ENCODE measurements around the gene C16orf89. TPM values are rescaled to one million over a fixed set of nuclear protein-coding genes. Genes with fewer than 3 reads are reported as not detected.
"Not testable (repeated sequence)": the region's sequence is repeated elsewhere in the genome, so short reads cannot be mapped to it uniquely, and the experiment has no call there.

Gene C16orf89
- total RNA-seq, 2 experiments from 2014 or later = not detected

DNA sequence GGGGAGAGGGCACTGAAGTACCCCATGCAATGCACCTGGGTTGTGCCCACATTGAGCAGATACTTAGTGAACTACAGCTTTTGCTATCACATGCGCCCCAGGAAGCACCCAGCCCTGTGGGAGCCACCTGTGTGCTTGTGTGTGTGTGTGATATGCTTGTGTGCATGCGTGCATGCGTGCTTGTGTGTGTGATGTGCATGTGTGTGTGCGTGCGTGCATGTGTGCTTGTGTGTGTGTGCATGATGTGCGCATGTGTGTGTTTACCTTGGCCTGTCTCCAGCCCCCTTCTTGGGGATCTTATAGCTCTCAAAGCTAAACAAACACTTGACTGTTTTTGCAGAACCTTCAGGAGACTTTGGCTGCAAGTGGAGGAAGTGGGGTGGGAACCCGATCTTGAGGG lies 841 bp downstream of the C16orf89 start:
- POLR2A ChIA-PET = no interaction called here

GRCh38 chr16:5062790-5063765 lies 2.7 kb downstream of the C16orf89 start:
- ChIA-PET POLR2A (interaction anchor here (0.5 kb wide), 1 partner anchor 13 kb away, joined by 3 read pairs; no protein-coding TSS in a partner anchor), CTCF (no interaction called here)

More for the DNA sequence above, 841 bp downstream of the C16orf89 start:
- CTCF ChIA-PET = no interaction called here

GRCh38 chr16:5062051-5062450 lies 3.7 kb downstream of the C16orf89 start:
- ChIA-PET CTCF (no interaction called here), POLR2A (no interaction called here)

DNA sequence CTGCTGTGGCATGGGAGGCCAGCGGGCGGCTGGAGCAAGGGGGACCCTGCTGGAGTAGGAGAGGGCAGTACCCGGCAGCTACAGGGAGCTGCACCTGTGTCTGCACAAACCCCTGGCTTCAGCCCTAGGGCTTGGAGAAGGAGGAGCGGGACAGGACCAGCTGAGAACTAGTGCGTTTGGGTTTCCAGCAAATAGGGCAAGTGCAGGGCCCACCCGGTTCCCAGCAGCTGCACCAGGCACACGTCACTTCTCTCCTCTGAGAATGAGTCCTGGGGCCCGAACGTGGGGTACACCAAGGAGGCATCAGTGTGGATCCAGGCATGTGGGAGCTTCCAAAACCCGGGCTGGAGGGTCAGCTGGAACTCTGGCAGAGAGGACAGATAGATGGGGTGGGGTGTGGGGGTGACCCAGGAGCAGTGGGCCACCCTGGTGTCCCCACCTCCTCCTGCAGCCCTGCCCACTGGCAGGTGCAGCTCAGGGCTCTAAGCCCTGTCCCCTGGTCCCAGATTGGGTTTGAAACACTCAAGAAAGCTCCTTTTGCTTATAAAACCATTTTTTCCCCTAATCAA lies 5.6 kb downstream of the C16orf89 start:
- POLR2A ChIA-PET = no interaction called here
- CTCF ChIA-PET = no interaction called here

- CTCF ChIA-PET = no interaction called here
- POLR2A ChIA-PET = no interaction called here
Observed at GRCh38 chr16:5059386-5060072, 6.2 kb downstream of the C16orf89 start.

- ChIA-PET POLR2A (no interaction called here), CTCF (no interaction called here)
Observed at GRCh38 chr16:5058476-5058875, 7.3 kb downstream of the C16orf89 start.

DNA sequence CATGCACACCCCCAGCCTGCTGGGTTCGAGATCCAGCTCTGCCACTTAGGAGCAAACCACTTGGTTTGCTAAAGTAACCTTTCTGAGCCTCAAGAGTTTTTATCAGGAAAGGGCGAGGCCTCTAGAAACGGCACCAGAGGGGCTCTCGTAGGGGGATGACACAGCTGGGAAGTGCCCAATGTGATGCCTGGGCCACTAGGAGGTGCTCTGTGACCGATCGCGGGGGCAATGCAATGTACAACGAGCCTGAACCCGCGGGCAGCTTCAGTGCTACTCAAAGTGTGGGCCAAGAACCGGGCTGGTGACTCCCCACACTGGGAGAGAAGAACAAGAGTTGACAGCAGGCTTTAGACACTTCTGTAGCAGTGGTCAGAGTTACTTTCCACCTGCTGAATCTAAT lies 9.4 kb downstream of the C16orf89 start:
- CTCF ChIA-PET = interaction anchor here (1.5 kb wide), 1 partner anchor 36 kb away, joined by 8 read pairs; no protein-coding TSS in a partner anchor
- POLR2A ChIA-PET = no interaction called here

- CTCF ChIA-PET = interaction anchor here (1.2 kb wide), 1 partner anchor 37 kb away, joined by 3 read pairs; no protein-coding TSS in a partner anchor
- POLR2A ChIA-PET = no interaction called here
Observed at GRCh38 chr16:5054876-5055865, 10.6 kb downstream of the C16orf89 start.

- CTCF ChIA-PET = no interaction called here
- POLR2A ChIA-PET = no interaction called here
Observed at GRCh38 chr16:5046914-5047313, 18.8 kb downstream of the C16orf89 start.

DNA sequence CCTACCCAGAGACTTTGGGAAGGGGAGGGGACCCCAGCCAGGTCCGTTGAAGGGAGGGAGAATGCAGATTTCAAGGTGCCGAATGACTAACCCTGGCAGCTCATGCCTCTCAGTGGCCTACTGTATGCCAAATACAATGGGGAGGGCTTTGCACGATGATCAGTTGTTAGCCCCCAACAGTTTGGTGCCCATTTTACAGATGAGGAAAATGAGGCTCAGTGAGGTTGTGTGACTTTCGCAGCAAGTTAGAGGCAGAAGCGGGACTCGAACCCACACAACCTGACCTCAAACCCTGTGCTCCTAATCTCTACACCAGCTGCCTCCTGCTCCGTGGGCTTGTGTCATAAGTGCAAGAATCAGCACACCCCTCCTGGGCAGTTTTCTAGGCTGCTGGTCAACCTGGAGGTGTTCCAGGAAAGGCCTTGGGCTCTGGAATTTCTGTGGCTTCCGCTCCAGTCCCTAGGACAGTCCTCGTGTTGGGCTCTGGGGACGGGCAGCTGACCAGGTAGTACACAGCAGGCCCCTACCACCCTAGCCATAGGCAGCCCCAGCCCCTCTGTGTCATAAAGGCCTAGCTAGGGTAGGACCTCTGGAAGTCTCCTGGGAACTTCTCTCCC lies 20.1 kb downstream of the C16orf89 start:
- CTCF ChIA-PET = no interaction called here
- POLR2A ChIA-PET = no interaction called here

DNA sequence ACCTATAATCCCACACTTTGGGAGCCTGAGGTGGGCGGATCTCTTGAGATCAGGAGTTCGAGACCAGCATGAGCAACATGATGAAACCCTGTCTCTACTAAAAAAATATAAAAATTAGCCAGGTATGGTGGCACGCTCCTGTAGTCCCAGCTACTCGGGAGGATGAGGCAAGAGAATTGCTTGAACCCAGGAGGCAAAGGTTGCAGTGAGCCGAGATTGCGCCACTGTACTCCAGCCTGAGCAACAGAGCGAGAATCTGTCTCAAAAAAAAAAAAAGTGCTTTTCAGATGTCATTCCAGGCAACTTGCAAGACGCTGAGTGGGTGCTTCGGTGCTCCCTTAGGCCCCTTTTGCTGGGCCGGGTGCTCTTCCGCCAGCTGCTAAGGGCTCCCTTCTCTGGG lies 21.2 kb downstream of the C16orf89 start:
- POLR2A ChIA-PET = not testable (repeated sequence)

GRCh38 chr16:5044011-5044540 lies 21.7 kb downstream of the C16orf89 start:
- ChIA-PET POLR2A (no interaction called here), CTCF (no interaction called here)

More for the DNA sequence above, 21.2 kb downstream of the C16orf89 start:
- CTCF ChIA-PET = not testable (repeated sequence)

GRCh38 chr16:5042574-5043171 lies 23.1 kb downstream of the C16orf89 start:
- CTCF ChIA-PET = interaction anchor here (0.6 kb wide), 1 partner anchor 18 kb away, joined by 3 read pairs; no protein-coding TSS in a partner anchor
- POLR2A ChIA-PET = no interaction called here

DNA sequence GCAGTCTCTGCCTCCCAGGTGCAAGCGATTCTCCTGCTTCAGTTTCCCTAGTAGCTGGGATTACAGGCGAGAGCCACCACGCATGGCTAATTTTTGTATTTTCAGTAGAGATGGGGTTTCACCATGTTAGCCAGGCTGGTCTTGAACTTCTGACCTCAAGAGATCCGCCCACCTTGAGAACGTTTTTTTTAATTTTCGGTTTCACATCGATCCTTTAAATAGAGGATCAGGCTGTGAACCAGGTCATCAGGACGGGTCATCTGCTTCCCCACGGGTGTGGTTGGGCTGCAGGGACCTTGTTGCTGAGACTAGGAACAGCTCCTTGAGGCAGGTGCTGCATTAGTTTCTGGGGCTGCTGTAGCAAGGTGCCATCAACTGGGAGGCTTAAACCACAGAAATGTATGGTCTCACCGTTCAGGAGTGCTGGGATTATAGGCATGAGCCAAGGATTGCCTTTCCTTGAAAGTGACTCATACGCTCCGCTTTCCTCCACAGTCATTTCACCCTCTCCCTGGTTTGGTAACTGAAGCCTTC lies 24.1 kb downstream of the C16orf89 start:
- ChIA-PET CTCF (no interaction called here), POLR2A (no interaction called here)

DNA sequence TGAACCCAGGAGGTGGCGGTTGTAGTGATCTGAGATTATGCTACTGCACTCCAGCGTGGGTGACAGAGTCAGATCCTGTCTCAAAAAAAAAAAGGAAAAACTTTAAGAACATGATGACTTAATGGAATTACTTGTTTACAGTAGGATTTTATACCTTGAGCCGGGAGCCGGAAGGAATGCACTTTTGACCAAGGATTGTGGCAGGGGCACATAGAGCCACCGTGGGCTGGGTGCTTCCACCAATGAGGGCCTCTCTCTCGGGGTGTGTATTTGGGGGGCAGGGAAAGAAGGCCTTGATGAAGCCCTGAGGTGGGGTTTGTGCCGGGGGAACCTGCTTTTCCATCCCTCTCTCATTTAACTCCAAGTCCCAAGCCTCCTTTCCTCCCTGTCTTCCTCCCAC lies 25.3 kb downstream of the C16orf89 start:
- ChIA-PET POLR2A (no interaction called here), CTCF (no interaction called here)

DNA sequence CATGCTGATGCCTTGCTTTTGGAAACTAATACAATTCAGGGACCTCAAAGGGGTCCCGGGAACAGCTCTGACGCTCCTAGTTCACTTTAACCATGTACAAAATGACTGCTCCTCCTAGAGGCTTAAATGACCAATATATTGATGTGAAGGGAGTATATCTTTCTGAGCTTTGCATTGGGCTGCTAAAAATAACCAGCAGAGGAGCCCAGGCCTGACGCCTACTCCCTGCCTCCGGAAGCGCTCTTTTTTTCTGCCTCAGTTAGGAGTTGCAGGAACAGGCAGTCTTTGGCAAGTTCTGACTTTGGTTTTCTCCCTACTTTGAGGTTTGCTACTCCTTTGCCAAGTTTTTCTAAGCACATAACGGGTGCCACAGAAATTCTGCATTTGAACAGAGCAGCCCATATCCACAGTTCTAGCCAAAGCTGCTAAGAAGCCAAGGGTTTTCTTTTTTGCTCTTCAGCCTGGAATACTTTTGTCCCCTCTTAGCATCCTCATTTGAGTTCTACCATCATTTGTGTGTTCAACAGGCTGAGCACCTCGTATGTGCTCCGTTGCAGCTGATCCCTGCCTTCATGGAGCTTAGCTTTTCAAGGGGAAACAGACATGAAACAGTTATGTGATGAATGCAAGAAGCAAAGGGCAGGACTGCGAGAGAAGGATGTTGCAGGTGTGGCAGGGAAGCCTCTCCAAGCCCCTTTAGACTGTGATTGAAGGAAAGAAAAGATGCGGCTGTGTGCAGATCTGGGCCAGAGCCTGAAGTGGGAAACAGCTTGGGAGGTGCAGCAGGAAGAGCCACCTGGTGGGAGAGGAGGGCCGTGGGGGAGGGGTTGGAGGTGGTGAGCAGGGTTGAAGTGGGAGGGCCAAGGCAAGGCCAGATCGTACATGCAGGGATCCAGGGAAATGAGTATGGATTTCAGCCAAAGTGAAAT lies 29.3 kb downstream of the C16orf89 start:
- ChIA-PET CTCF (no interaction called here), POLR2A (no interaction called here)

DNA sequence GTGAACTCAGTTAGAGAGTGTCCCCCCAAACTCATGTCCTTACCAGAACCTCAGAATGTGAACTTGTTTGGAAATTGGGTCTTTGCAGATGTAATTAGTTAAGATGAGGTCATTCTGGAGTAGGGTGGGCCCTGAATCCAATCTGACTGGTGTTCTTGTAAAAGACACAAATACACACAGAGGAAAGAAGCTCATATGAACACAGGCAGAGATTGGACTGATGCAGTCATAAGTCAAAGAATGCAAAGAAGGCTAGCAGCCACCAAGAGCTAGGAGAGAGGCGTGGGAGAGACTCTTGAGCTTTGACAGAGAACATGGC lies 29.9 kb downstream of the C16orf89 start:
- CTCF ChIA-PET = no interaction called here
- POLR2A ChIA-PET = no interaction called here

Data from activated CD8-positive, alpha-beta memory T cell treated with anti-CD3 and anti-CD28 coated beads for 36 hours (primary cell).